ENCODE measurements around the gene HOXA3.

Gene HOXA3
- total RNA-seq = 0 to 0.12 reads per million in 2 experiments

DNA sequence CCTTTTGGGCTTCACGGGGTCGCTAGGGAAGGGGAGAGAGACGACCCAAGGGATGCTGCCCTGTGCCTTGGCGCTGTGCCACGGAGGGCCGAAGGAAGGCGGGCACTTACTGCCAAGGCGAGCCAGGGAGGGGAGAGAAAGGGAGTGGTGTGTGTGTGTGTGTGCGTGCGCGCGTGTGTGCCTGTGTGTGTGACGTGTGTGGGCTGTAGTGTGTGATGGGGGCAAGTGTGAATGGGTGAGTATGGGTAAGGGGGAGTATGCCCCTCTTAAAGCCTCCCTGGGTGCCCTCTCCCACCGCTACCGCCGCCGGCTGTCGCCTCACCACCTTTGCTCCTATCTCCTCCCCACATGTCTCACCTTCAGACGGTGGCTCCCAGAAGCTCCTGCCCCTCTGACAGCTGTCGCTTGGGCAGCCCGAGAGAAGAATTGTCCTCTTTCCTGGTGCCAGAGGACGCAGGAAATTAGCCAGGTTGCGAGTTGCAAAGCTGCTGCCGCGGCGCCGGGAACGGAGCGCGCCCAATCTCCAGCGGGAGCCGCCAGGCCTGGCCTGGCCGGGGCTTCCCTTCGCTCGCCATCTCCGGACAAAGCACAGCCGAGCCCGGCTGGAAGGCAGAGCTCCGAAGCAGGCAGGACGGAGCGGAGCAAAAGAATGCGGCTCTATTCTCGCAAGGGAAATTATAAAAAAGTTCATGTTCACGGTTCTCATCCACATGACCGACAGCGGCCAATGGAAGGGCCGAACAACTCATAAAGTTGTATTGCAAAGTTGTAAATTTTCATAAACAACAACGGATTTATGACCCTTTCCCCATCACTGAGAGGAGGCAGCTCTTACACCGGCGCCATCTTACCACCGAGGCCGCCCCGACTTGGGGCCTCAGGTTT, at the start of gene HOXA3:
HOXA3 (minus strand) TSS at position 653 of the 885 bp plus-strand sequence. CDS start 41,943 bp downstream, outside the sequence.
- DNase-seq (ENCODE audit: low read depth) = no peak

DNA sequence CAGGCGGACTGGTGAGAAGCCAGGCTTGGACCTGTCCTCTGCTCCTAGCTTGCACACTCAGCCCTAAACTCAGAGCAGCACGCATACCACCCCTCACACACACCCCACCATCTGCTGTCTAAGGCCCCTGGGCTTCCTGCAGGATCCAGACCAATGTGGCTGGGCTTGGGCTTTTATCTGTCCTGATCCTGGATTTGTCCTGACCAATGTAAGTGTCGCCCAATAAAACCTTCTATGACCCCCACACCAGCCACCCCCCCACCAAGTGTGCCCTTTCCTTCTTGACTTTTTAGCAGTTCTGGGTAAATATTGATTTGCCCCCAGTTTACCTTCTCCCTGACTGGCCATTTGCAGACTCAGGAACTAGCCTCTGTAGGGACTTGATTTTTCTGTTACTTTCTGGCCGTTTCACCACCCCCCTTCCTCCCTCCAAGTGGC, 49.2 kb upstream of the HOXA3 start:
- no peak for DNase-seq (ENCODE audit: low read depth)

- DNase-seq (ENCODE audit: low read depth) = no peak
Observed at GRCh38 chr7:27200761-27201579, 48.6 kb upstream of the HOXA3 start.

GRCh38 chr7:27199849-27200760, 47.7 kb upstream of the HOXA3 start, which contains the start of gene HOXA13:
Gene HOXA13, minus strand, starts transcription at chr7:27200091. Its CDS starts 14 bp downstream, at chr7:27200077.
- DNase-seq (ENCODE audit: low read depth) = no peak

GRCh38 chr7:27198871-27199801, 46.8 kb upstream of the HOXA3 start:
- no peak for DNase-seq (ENCODE audit: low read depth)

DNA sequence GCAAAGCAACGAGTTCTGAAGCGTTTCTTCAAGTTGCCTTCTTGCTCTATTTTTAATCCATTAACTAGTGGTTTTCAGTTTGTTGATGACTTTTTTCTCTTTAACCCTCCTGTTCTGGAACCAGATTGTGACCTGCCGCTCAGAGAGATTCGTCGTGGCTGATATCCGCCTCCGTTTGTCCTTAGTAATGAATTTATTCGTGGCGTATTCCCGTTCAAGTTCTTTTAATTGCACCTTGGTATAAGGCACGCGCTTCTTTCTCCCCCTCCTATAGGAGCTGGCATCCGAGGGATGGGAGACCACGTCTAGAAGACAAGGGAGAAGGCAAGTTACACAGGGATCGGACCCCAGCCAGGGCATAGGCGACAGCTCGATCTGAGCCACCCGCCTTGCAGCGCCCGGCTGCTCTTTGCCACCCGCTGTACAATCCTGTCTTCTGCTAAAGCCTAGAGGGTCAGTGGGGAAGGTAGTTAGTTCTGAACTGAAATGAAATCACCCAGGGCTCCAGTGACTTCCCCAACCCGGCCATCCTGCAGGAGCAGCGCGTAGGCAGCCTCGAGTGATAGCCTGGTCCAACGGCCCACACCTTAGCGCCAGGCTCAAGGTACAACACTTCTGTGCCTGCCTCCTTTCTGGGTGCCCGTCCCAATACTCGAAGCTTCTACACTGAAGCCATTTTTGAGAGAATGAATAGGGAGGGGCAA, 45.9 kb upstream of the HOXA3 start:
- no peak for DNase-seq (ENCODE audit: low read depth)

DNA sequence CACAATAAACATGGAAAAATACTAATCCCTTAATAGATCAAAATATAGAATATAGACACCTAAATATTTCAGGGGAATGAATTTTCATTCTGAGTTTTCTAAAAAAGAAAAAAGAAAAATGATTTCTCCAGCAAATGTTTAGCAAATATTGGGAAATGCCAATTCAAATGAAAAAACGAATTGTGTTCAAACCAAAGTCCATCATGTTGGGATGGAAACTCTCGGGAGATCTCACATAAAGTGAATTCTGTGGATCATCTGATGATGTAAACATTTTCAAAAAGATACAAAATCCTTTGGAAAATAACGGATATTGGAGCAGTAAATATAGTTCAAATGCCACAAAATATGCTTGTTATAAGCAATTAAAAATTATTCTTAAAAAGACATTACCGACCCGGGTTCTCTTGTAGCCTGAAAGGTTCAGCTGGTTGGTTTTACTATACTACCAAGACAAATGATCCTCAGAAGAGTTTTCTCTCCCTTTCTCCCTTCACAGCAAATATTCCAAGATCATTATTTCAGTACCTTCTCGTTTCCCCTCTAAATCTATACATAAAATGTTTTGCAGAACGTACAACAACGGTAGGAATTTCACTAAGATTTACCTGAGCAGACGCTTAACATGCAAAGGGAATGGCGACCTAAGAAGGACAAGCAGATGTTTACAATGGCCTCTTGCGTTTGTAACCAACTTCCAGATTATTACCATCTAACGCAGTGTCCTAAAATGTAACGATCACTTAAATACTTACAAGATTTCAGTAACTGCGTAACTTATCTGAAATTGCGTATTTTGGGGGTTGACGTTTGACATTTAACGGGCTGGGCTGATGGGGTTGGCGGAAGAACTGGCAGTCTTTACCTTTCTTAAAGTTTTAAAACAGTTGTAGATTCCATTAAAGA, 45.0 kb upstream of the HOXA3 start:
- no peak for DNase-seq (ENCODE audit: low read depth)

DNA sequence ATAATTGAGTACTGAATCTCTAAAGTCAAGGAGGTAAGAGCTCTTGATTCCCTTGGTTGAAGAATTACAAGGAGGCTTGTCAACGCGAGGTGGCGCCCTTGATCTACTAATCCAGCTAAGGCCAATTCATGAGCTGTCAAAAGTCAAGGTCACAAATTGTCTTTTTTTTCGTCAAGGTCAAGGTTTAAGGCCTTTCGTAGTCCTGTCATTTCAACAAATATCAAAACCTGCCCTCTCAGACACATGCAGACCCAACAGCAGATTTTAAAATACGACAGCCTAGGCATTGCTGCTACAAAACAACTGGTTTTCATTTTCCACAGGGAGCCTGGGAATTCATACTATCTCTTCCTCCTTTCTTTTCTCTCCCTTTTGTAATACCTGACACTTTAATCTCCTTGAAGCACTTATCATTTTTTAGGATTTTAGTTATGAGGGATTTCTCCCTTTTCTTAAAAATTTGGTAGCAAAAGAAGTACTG, 43.9 kb upstream of the HOXA3 start:
- peak; percentile 78 for DNase-seq (ENCODE audit: low read depth)

- no peak for DNase-seq (ENCODE audit: low read depth)
Observed at GRCh38 chr7:27194686-27195379, 42.5 kb upstream of the HOXA3 start.

GRCh38 chr7:27194002-27194352, 41.6 kb upstream of the HOXA3 start:
- no peak for DNase-seq (ENCODE audit: low read depth)

DNA sequence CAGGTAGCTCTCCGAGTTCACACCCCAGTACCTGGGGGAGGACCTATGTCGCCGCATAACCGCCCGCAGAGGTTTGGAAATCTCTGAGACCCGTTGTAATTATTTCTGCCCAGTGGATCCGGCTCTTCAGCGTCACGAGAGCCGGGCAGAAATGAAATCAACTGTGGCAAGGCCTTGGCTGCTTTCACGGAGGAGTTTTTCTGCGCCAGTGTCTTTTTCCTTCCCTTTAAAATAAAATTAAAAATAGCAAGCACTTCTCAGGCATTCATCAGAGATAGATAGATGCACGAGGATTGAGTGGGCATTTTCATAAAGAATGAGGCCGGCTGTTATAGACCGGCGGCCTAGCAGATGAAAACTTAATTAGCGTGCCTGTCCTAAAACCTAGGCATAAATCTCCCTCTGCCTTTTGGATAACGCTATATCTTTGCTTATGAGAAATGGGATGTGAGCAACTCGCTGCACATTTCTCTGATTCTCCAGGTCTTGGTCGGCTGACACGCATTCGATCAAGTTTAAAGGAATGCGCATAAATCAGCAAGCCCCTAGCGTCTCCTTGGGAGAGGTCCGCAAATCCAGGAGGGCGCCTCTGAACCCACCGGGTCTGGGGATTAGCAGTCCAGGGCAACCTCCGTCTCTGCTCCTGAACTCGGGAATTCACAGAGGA, 41.1 kb upstream of the HOXA3 start:
- DNase-seq (ENCODE audit: low read depth) = no peak

GRCh38 chr7:27192546-27193334, 40.4 kb upstream of the HOXA3 start:
- DNase-seq (ENCODE audit: low read depth) = no peak

- DNase-seq (ENCODE audit: low read depth) = no peak
Observed at GRCh38 chr7:27191833-27192545, 39.6 kb upstream of the HOXA3 start.

DNA sequence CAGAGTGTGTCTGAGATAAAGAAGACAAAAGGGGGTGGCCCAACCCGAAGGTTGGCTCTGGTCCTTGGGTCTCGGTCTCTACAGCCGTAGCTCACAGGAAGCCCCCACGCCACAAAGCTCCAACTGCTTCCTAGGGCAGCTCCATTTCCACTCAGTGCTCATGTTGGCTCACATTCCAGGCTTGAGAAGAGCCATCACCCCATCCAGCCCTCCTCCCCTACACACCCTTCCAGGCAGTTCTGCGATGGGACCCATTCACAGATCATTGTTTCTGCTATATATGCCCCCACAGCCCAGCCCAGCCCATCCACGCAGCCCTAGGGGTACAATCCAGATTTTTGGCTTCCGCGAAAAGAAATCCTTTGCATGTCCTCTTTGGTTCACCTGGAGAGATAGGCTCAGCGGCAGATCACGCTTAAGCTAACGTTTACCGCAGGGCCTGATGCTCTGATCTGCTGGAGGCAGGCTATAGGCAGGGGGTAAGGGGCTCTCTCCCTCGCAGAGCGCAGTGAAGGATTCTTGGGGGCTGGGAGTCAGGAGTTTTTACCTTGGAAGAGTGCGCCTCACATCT, 38.9 kb upstream of the HOXA3 start:
- DNase-seq (ENCODE audit: low read depth) = no peak

GRCh38 chr7:27189997-27190748, 37.8 kb upstream of the HOXA3 start:
- no peak for DNase-seq (ENCODE audit: low read depth)
